ENCODE measurements around the gene ZNF76. TPM values are rescaled to one million over a fixed set of nuclear protein-coding genes. Genes with fewer than 3 reads are reported as not detected.

Gene ZNF76
- total and polyA plus RNA-seq, 9 of the 15 experiments (the other 6 are each of a cell fraction or from before 2014, with no cell fraction given) = 1.2 to 17.8 (median 10.7) TPM

GRCh38 chr6:35297601-35298481 lies 38.3 kb downstream of the ZNF76 start, which contains the start of gene DEF6 (continued):
- TF ChIP-seq JUN (IDR thresholded peaks at IDR 0.05; ENCODE audit: borderline replicate concordance, low read depth, low read length) = peak; percentile 32; the same call in 1 of the 2 replicates
- no peak for TF ChIP-seq JUN (CRISPR knock-in tag; IDR thresholded peaks at IDR 0.05; ENCODE audit: borderline replicate concordance)
- TF ChIP-seq ZBTB8A (IDR thresholded peaks at IDR 0.05; ENCODE audit: partially characterized antibody) = no peak
- no peak for TF ChIP-seq OTX1 (CRISPR knock-in tag; IDR thresholded peaks at IDR 0.05)
- no peak for TF ChIP-seq PRMT5 (CRISPR knock-in tag; IDR thresholded peaks at IDR 0.05)
- TF ChIP-seq SAFB2 (IDR thresholded peaks at IDR 0.05; ENCODE audit: borderline replicate concordance, low read depth, low read length, severe bottlenecking) = no peak
- peak; percentile 75 for TF ChIP-seq TBP (optimal IDR thresholded peaks at IDR 0.05; ENCODE audit: low read depth, low read length)
- TF ChIP-seq ZNF707 (CRISPR knock-in tag; conservative IDR thresholded peaks at IDR 0.05) = no peak
- TF ChIP-seq POLR2G (IDR thresholded peaks at IDR 0.05; ENCODE audit: low read depth, low read length) = peak; percentile 93
- no peak for TF ChIP-seq CHD7 (IDR thresholded peaks at IDR 0.05; ENCODE audit: low read depth, low read length)
- no peak for TF ChIP-seq ZNF134 (CRISPR knock-in tag; conservative IDR thresholded peaks at IDR 0.05)
- TF ChIP-seq BDP1 (IDR thresholded peaks at IDR 0.05; ENCODE audit: insufficient read depth, insufficient read length) = no peak
- TF ChIP-seq PHF21A (IDR thresholded peaks at IDR 0.05; ENCODE audit: borderline replicate concordance, low read depth) = no peak
- TF ChIP-seq CBX5 (IDR thresholded peaks at IDR 0.05; ENCODE audit: borderline replicate concordance, low read depth) = peak; percentile 57; the same call in 1 of the 2 replicates
- no peak for TF ChIP-seq NR0B1 (IDR thresholded peaks at IDR 0.05; ENCODE audit: partially characterized antibody)
- no peak for TF ChIP-seq IFI16 (CRISPR knock-in tag; IDR thresholded peaks at IDR 0.05)

All from K562 (cell line).